Measurements from ENCODE around the gene CLTCL1. TPM values are rescaled to one million over a fixed set of nuclear protein-coding genes. Genes with fewer than 3 reads are reported as not detected.
"Not testable (repeated sequence)": the region's sequence is repeated elsewhere in the genome, so short reads cannot be mapped to it uniquely, and the experiment has no call there.

Gene CLTCL1
- total RNA-seq: 1.7 TPM

GRCh38 chr22:19291580-19292457 lies at the start of gene CLTCL1:
CLTCL1 (minus strand) TSS chr22:19291719; CDS start chr22:19291641, 78 bp downstream.
- Histone ChIP-seq H3K27me3 (ENCODE audit: insufficient read depth, low read length) (peaks cover 11% of the 10 kb centered on the region), H3K4me3 (ENCODE audit: low read length) (peak within 1 kb of the TSS; percentile 64), H3K9me3 (ENCODE audit: low read depth, low read length) (no peaks in the 10 kb centered on the region), H3K4me1 (ENCODE audit: insufficient read depth, low read length) (peaks cover 26% of the 10 kb centered on the region)

GRCh38 chr22:19337137-19337536 lies 45.6 kb upstream of the CLTCL1 start:
- peaks cover 40% of the 10 kb centered on the region for H3K9me3 ChIP-seq (ENCODE audit: low read depth, low read length)
- H3K27me3 ChIP-seq (ENCODE audit: insufficient read depth, low read length): no peaks in the 10 kb centered on the region
- no peaks in the 10 kb centered on the region for H3K4me1 ChIP-seq (ENCODE audit: insufficient read depth, low read length)
- no peak overlapping the region for H3K4me3 ChIP-seq (ENCODE audit: low read length)

- H3K4me3 ChIP-seq (ENCODE audit: low read length): no peak overlapping the region
- peaks cover 40% of the 10 kb centered on the region for H3K9me3 ChIP-seq (ENCODE audit: low read depth, low read length)
- H3K4me1 ChIP-seq (ENCODE audit: insufficient read depth, low read length): no peaks in the 10 kb centered on the region
Measured at GRCh38 chr22:19336133-19337075, 44.9 kb upstream of the CLTCL1 start.

GRCh38 chr22:19331975-19332374 lies 40.5 kb upstream of the CLTCL1 start:
- Histone ChIP-seq H3K27me3 (ENCODE audit: insufficient read depth, low read length) (no peaks in the 10 kb centered on the region), H3K9me3 (ENCODE audit: low read depth, low read length) (peaks cover 20% of the 10 kb centered on the region), H3K4me1 (ENCODE audit: insufficient read depth, low read length) (no peaks in the 10 kb centered on the region), H3K4me3 (ENCODE audit: low read length) (no peak overlapping the region)

More at GRCh38 chr22:19336133-19337075, 44.9 kb upstream of the CLTCL1 start:
- no peaks in the 10 kb centered on the region for H3K27me3 ChIP-seq (ENCODE audit: insufficient read depth, low read length)

- Histone ChIP-seq H3K9me3 (ENCODE audit: low read depth, low read length) (peaks cover 15% of the 10 kb centered on the region), H3K27me3 (ENCODE audit: insufficient read depth, low read length) (no peaks in the 10 kb centered on the region), H3K4me1 (ENCODE audit: insufficient read depth, low read length) (no peaks in the 10 kb centered on the region), H3K4me3 (ENCODE audit: low read length) (no peak overlapping the region)
Measured at GRCh38 chr22:19331474-19331873, 40.0 kb upstream of the CLTCL1 start.

- H3K4me3 ChIP-seq (ENCODE audit: low read length): no peak overlapping the region
- H3K4me1 ChIP-seq (ENCODE audit: insufficient read depth, low read length): no peaks in the 10 kb centered on the region
- H3K27me3 ChIP-seq (ENCODE audit: insufficient read depth, low read length): no peaks in the 10 kb centered on the region
- peaks cover 10% of the 10 kb centered on the region for H3K9me3 ChIP-seq (ENCODE audit: low read depth, low read length)
Measured at GRCh38 chr22:19330865-19331418, 39.4 kb upstream of the CLTCL1 start.

GRCh38 chr22:19330205-19330604 lies 38.7 kb upstream of the CLTCL1 start:
- not testable (repeated sequence) for H3K4me1 ChIP-seq (ENCODE audit: insufficient read depth, low read length); H3K9me3 ChIP-seq (ENCODE audit: low read depth, low read length); H3K27me3 ChIP-seq (ENCODE audit: insufficient read depth, low read length); H3K4me3 ChIP-seq (ENCODE audit: low read length)

- H3K9me3 ChIP-seq (ENCODE audit: low read depth, low read length): peaks cover 8% of the 10 kb centered on the region
- no peak overlapping the region for H3K4me3 ChIP-seq (ENCODE audit: low read length)
Measured at GRCh38 chr22:19329454-19329853, 37.9 kb upstream of the CLTCL1 start.

GRCh38 chr22:19325296-19325948 lies 33.9 kb upstream of the CLTCL1 start:
- Histone ChIP-seq H3K4me1 (ENCODE audit: insufficient read depth, low read length) (peaks cover 10% of the 10 kb centered on the region), H3K27me3 (ENCODE audit: insufficient read depth, low read length) (no peaks in the 10 kb centered on the region), H3K9me3 (ENCODE audit: low read depth, low read length) (no peaks in the 10 kb centered on the region), H3K4me3 (ENCODE audit: low read length) (no peak overlapping the region)

More at GRCh38 chr22:19329454-19329853, 37.9 kb upstream of the CLTCL1 start:
- Histone ChIP-seq H3K27me3 (ENCODE audit: insufficient read depth, low read length) (no peaks in the 10 kb centered on the region), H3K4me1 (ENCODE audit: insufficient read depth, low read length) (peaks cover 4% of the 10 kb centered on the region)

GRCh38 chr22:19323420-19323819 lies 31.9 kb upstream of the CLTCL1 start:
- Histone ChIP-seq H3K9me3 (ENCODE audit: low read depth, low read length) (peaks cover 11% of the 10 kb centered on the region), H3K4me1 (ENCODE audit: insufficient read depth, low read length) (peaks cover 10% of the 10 kb centered on the region)
- H3K4me3 ChIP-seq (ENCODE audit: low read length); H3K27me3 ChIP-seq (ENCODE audit: insufficient read depth, low read length): not testable (repeated sequence)

GRCh38 chr22:19321757-19322156 lies 30.2 kb upstream of the CLTCL1 start:
- no peaks in the 10 kb centered on the region for H3K27me3 ChIP-seq (ENCODE audit: insufficient read depth, low read length)
- H3K4me3 ChIP-seq (ENCODE audit: low read length): no peak overlapping the region
- H3K4me1 ChIP-seq (ENCODE audit: insufficient read depth, low read length): peaks cover 10% of the 10 kb centered on the region
- peaks cover 23% of the 10 kb centered on the region for H3K9me3 ChIP-seq (ENCODE audit: low read depth, low read length)

- not testable (repeated sequence) for H3K4me1 ChIP-seq (ENCODE audit: insufficient read depth, low read length); H3K27me3 ChIP-seq (ENCODE audit: insufficient read depth, low read length); H3K4me3 ChIP-seq (ENCODE audit: low read length)
- peaks cover 37% of the 10 kb centered on the region for H3K9me3 ChIP-seq (ENCODE audit: low read depth, low read length)
Measured at GRCh38 chr22:19320136-19320535, 28.6 kb upstream of the CLTCL1 start.

GRCh38 chr22:19319281-19319680 lies 27.8 kb upstream of the CLTCL1 start:
- Histone ChIP-seq H3K4me1 (ENCODE audit: insufficient read depth, low read length) (peaks cover 5% of the 10 kb centered on the region), H3K9me3 (ENCODE audit: low read depth, low read length) (peaks cover 37% of the 10 kb centered on the region), H3K4me3 (ENCODE audit: low read length) (no peak overlapping the region), H3K27me3 (ENCODE audit: insufficient read depth, low read length) (no peaks in the 10 kb centered on the region)

GRCh38 chr22:19317865-19318264 lies 26.3 kb upstream of the CLTCL1 start:
- Histone ChIP-seq H3K4me1 (ENCODE audit: insufficient read depth, low read length) (peaks cover 4% of the 10 kb centered on the region), H3K27me3 (ENCODE audit: insufficient read depth, low read length) (no peaks in the 10 kb centered on the region), H3K4me3 (ENCODE audit: low read length) (no peak overlapping the region), H3K9me3 (ENCODE audit: low read depth, low read length) (peaks cover 37% of the 10 kb centered on the region)
